Measurements from ENCODE around the gene SLC22A3.
"Not testable (repeated sequence)": the region's sequence is repeated elsewhere in the genome, so short reads cannot be mapped to it uniquely, and the experiment has no call there.

SLC22A3 gene

GRCh38 chr6:160455541-160456213 lies 107.5 kb downstream of the SLC22A3 start:
- H3K4me3 ChIP-seq (ENCODE audit: low read length): peak overlapping the region; percentile 60
- no peaks in the 10 kb centered on the region for H3K27me3 ChIP-seq (ENCODE audit: control insufficient read depth, insufficient read depth, low read length)

GRCh38 chr6:160456214-160456546 lies 108.0 kb downstream of the SLC22A3 start:
- H3K9ac ChIP-seq (ENCODE audit: low read depth, low read length): no peak overlapping the region
- no peaks in the 10 kb centered on the region for H3K27me3 ChIP-seq (ENCODE audit: control insufficient read depth, insufficient read depth, low read length)
- no peaks in the 10 kb centered on the region for H3K36me3 ChIP-seq (ENCODE audit: insufficient read depth, low read length)
- no peak overlapping the region for H3K4me3 ChIP-seq (ENCODE audit: low read length)
- peak overlapping the region; percentile 89 for H3K4me2 ChIP-seq (ENCODE audit: low read length)
- H3K4me1 ChIP-seq (ENCODE audit: control insufficient read depth, insufficient read depth, low read length): peaks cover 12% of the 10 kb centered on the region
- H3K9me3 ChIP-seq (replicated peaks; ENCODE audit: low read length): no peaks in the 10 kb centered on the region

More at GRCh38 chr6:160455541-160456213, 107.5 kb downstream of the SLC22A3 start:
- peak overlapping the region; percentile 55 for H3K9ac ChIP-seq (ENCODE audit: low read depth, low read length)
- H3K4me1 ChIP-seq (ENCODE audit: control insufficient read depth, insufficient read depth, low read length): peaks cover 9% of the 10 kb centered on the region
- H3K4me2 ChIP-seq (ENCODE audit: low read length): peak overlapping the region; percentile 89
- no peaks in the 10 kb centered on the region for H3K36me3 ChIP-seq (ENCODE audit: insufficient read depth, low read length)
- H3K9me3 ChIP-seq (replicated peaks; ENCODE audit: low read length): no peaks in the 10 kb centered on the region

GRCh38 chr6:160457823-160458222 lies 109.6 kb downstream of the SLC22A3 start:
- Histone ChIP-seq H3K4me2 (ENCODE audit: low read length) (no peak overlapping the region), H3K4me1 (ENCODE audit: control insufficient read depth, insufficient read depth, low read length) (peaks cover 26% of the 10 kb centered on the region), H3K9me3 (replicated peaks; ENCODE audit: low read length) (no peaks in the 10 kb centered on the region), H3K4me3 (ENCODE audit: low read length) (no peak overlapping the region), H3K27me3 (ENCODE audit: control insufficient read depth, insufficient read depth, low read length) (no peaks in the 10 kb centered on the region), H3K36me3 (ENCODE audit: insufficient read depth, low read length) (no peaks in the 10 kb centered on the region), H3K9ac (ENCODE audit: low read depth, low read length) (no peak overlapping the region)

- Histone ChIP-seq H3K9ac (ENCODE audit: low read depth, low read length) (no peak overlapping the region), H3K9me3 (replicated peaks; ENCODE audit: low read length) (no peaks in the 10 kb centered on the region), H3K4me1 (ENCODE audit: control insufficient read depth, insufficient read depth, low read length) (peaks cover 22% of the 10 kb centered on the region), H3K4me3 (ENCODE audit: low read length) (peak overlapping the region; percentile 28), H3K27me3 (ENCODE audit: control insufficient read depth, insufficient read depth, low read length) (no peaks in the 10 kb centered on the region), H3K4me2 (ENCODE audit: low read length) (peak overlapping the region; percentile 68), H3K36me3 (ENCODE audit: insufficient read depth, low read length) (no peaks in the 10 kb centered on the region)
Observed at GRCh38 chr6:160461641-160462040, 113.5 kb downstream of the SLC22A3 start.

GRCh38 chr6:160462116-160462515 lies 113.9 kb downstream of the SLC22A3 start:
- no peak overlapping the region for H3K9ac ChIP-seq (ENCODE audit: low read depth, low read length)
- H3K27me3 ChIP-seq (ENCODE audit: control insufficient read depth, insufficient read depth, low read length): no peaks in the 10 kb centered on the region
- H3K9me3 ChIP-seq (replicated peaks; ENCODE audit: low read length): no peaks in the 10 kb centered on the region
- peaks cover 22% of the 10 kb centered on the region for H3K4me1 ChIP-seq (ENCODE audit: control insufficient read depth, insufficient read depth, low read length)
- H3K4me2 ChIP-seq (ENCODE audit: low read length): peak overlapping the region; percentile 68
- peak overlapping the region; percentile 28 for H3K4me3 ChIP-seq (ENCODE audit: low read length)
- H3K36me3 ChIP-seq (ENCODE audit: insufficient read depth, low read length): no peaks in the 10 kb centered on the region

GRCh38 chr6:160462551-160463109 lies 114.5 kb downstream of the SLC22A3 start:
- H3K9ac ChIP-seq (ENCODE audit: low read depth, low read length): no peak overlapping the region
- peak overlapping the region; percentile 68 for H3K4me2 ChIP-seq (ENCODE audit: low read length)
- H3K9me3 ChIP-seq (replicated peaks; ENCODE audit: low read length): no peaks in the 10 kb centered on the region
- H3K4me3 ChIP-seq (ENCODE audit: low read length): peak overlapping the region; percentile 6
- H3K36me3 ChIP-seq (ENCODE audit: insufficient read depth, low read length): no peaks in the 10 kb centered on the region
- peaks cover 22% of the 10 kb centered on the region for H3K4me1 ChIP-seq (ENCODE audit: control insufficient read depth, insufficient read depth, low read length)
- H3K27me3 ChIP-seq (ENCODE audit: control insufficient read depth, insufficient read depth, low read length): no peaks in the 10 kb centered on the region

- H3K36me3 ChIP-seq (ENCODE audit: insufficient read depth, low read length): no peaks in the 10 kb centered on the region
- no peak overlapping the region for H3K9ac ChIP-seq (ENCODE audit: low read depth, low read length)
- H3K4me3 ChIP-seq (ENCODE audit: low read length): no peak overlapping the region
- no peaks in the 10 kb centered on the region for H3K9me3 ChIP-seq (replicated peaks; ENCODE audit: low read length)
- no peaks in the 10 kb centered on the region for H3K27me3 ChIP-seq (ENCODE audit: control insufficient read depth, insufficient read depth, low read length)
- H3K4me1 ChIP-seq (ENCODE audit: control insufficient read depth, insufficient read depth, low read length): peaks cover 22% of the 10 kb centered on the region
- H3K4me2 ChIP-seq (ENCODE audit: low read length): no peak overlapping the region
Observed at GRCh38 chr6:160464744-160465143, 116.6 kb downstream of the SLC22A3 start.

GRCh38 chr6:160467261-160467871 lies 119.2 kb downstream of the SLC22A3 start:
- H3K27me3 ChIP-seq (ENCODE audit: control insufficient read depth, insufficient read depth, low read length); H3K4me2 ChIP-seq (ENCODE audit: low read length); H3K4me1 ChIP-seq (ENCODE audit: control insufficient read depth, insufficient read depth, low read length); H3K9me3 ChIP-seq (replicated peaks; ENCODE audit: low read length); H3K4me3 ChIP-seq (ENCODE audit: low read length); H3K9ac ChIP-seq (ENCODE audit: low read depth, low read length); H3K36me3 ChIP-seq (ENCODE audit: insufficient read depth, low read length): not testable (repeated sequence)

- H3K9ac ChIP-seq (ENCODE audit: low read depth, low read length): no peak overlapping the region
- H3K4me3 ChIP-seq (ENCODE audit: low read length): no peak overlapping the region
- H3K4me1 ChIP-seq (ENCODE audit: control insufficient read depth, insufficient read depth, low read length): no peaks in the 10 kb centered on the region
- no peaks in the 10 kb centered on the region for H3K27me3 ChIP-seq (ENCODE audit: control insufficient read depth, insufficient read depth, low read length)
- no peak overlapping the region for H3K4me2 ChIP-seq (ENCODE audit: low read length)
- no peaks in the 10 kb centered on the region for H3K36me3 ChIP-seq (ENCODE audit: insufficient read depth, low read length)
- H3K9me3 ChIP-seq (replicated peaks; ENCODE audit: low read length): no peaks in the 10 kb centered on the region
Observed at GRCh38 chr6:160469153-160469552, 121.0 kb downstream of the SLC22A3 start.

GRCh38 chr6:160476056-160476455 lies 127.9 kb downstream of the SLC22A3 start:
- H3K36me3 ChIP-seq (ENCODE audit: insufficient read depth, low read length); H3K4me1 ChIP-seq (ENCODE audit: control insufficient read depth, insufficient read depth, low read length); H3K4me2 ChIP-seq (ENCODE audit: low read length); H3K27me3 ChIP-seq (ENCODE audit: control insufficient read depth, insufficient read depth, low read length); H3K9me3 ChIP-seq (replicated peaks; ENCODE audit: low read length); H3K4me3 ChIP-seq (ENCODE audit: low read length); H3K9ac ChIP-seq (ENCODE audit: low read depth, low read length): not testable (repeated sequence)

GRCh38 chr6:160477072-160477471 lies 128.9 kb downstream of the SLC22A3 start:
- not testable (repeated sequence) for H3K9ac ChIP-seq (ENCODE audit: low read depth, low read length); H3K27me3 ChIP-seq (ENCODE audit: control insufficient read depth, insufficient read depth, low read length); H3K9me3 ChIP-seq (replicated peaks; ENCODE audit: low read length); H3K4me1 ChIP-seq (ENCODE audit: control insufficient read depth, insufficient read depth, low read length); H3K36me3 ChIP-seq (ENCODE audit: insufficient read depth, low read length); H3K4me2 ChIP-seq (ENCODE audit: low read length); H3K4me3 ChIP-seq (ENCODE audit: low read length)

GRCh38 chr6:160477901-160478300 lies 129.7 kb downstream of the SLC22A3 start:
- no peak overlapping the region for H3K4me2 ChIP-seq (ENCODE audit: low read length)
- no peaks in the 10 kb centered on the region for H3K4me1 ChIP-seq (ENCODE audit: control insufficient read depth, insufficient read depth, low read length)
- H3K4me3 ChIP-seq (ENCODE audit: low read length): no peak overlapping the region
- no peak overlapping the region for H3K9ac ChIP-seq (ENCODE audit: low read depth, low read length)
- H3K9me3 ChIP-seq (replicated peaks; ENCODE audit: low read length): no peaks in the 10 kb centered on the region
- no peaks in the 10 kb centered on the region for H3K36me3 ChIP-seq (ENCODE audit: insufficient read depth, low read length)
- H3K27me3 ChIP-seq (ENCODE audit: control insufficient read depth, insufficient read depth, low read length): no peaks in the 10 kb centered on the region
